H9 (cell line): ENCODE results near the gene XIAP. TPM values are rescaled to one million over a fixed set of nuclear protein-coding genes. Genes with fewer than 3 reads are reported as not detected.

Experiments used
- DNase-seq: peaks from one replicate; pipeline ENCODE4 v3.0.0-alpha.2; 2017
- H2AFZ ChIP-seq: one replicate; pipeline ENCODE4 v1.6.1; 2013; ENCODE audit warnings: mild to moderate bottlenecking, low read length, control low read depth, moderate library complexity
- H2AK5ac ChIP-seq: 2 replicates; pipeline ENCODE4 v1.6.1; 2013; ENCODE audit warnings: low read length, control low read depth, mixed read lengths; ENCODE audit not compliant: insufficient read length
- H2BK120ac ChIP-seq: one replicate; pipeline ENCODE4 v1.6.1; 2013; ENCODE audit warnings: low read depth, mild to moderate bottlenecking, low read length, control low read depth, inconsistent platforms; ENCODE audit not compliant: poor library complexity, severe bottlenecking
- H2BK12ac ChIP-seq: 2 replicates; pipeline ENCODE4 v1.6.1; 2013; ENCODE audit warnings: low read length, control low read depth, mixed read lengths, low read depth; ENCODE audit not compliant: insufficient read length
- H2BK15ac ChIP-seq: 2 replicates; pipeline ENCODE4 v1.6.1; 2013; ENCODE audit warnings: low read depth, low read length, control low read depth
- H2BK20ac ChIP-seq: one replicate; pipeline ENCODE4 v1.6.1; 2013; ENCODE audit warnings: low read depth, mild to moderate bottlenecking, low read length, control low read depth, inconsistent platforms; ENCODE audit not compliant: poor library complexity, severe bottlenecking
- H2BK5ac ChIP-seq: 2 replicates; pipeline ENCODE4 v1.6.1; 2013; ENCODE audit warnings: low read length, control low read depth, mixed read lengths; ENCODE audit not compliant: insufficient read length
- H3K14ac ChIP-seq: 2 replicates; pipeline ENCODE4 v1.6.1; 2013; ENCODE audit warnings: low read length, control low read depth; ENCODE audit not compliant: insufficient read depth
- H3K18ac ChIP-seq: 2 replicates; pipeline ENCODE4 v1.6.1; 2013; ENCODE audit warnings: low read depth, mild to moderate bottlenecking, mixed read lengths, low read length, control low read depth; ENCODE audit not compliant: insufficient read length
- H3K23ac ChIP-seq: 2 replicates; pipeline ENCODE4 v1.6.1; 2013; ENCODE audit warnings: low read length, control low read depth, mixed read lengths, low read depth; ENCODE audit not compliant: insufficient read length
- H3K23me2 ChIP-seq: 2 replicates; pipeline ENCODE4 v1.6.1; 2013; ENCODE audit warnings: low read depth, mild to moderate bottlenecking, mixed read lengths, low read length, control low read depth; ENCODE audit not compliant: insufficient read length, poor library complexity, severe bottlenecking
- H3K27ac ChIP-seq: 2 replicates; pipeline ENCODE4 v1.5.1; 2013; ENCODE audit warnings: low read length, control low read depth, mixed read lengths, low read depth; ENCODE audit not compliant: insufficient read length
- H3K27me3 ChIP-seq: 2 replicates; pipeline ENCODE4 v1.6.1; 2013; ENCODE audit warnings: low read length, control low read depth, inconsistent platforms; ENCODE audit not compliant: insufficient read depth
- H3K4ac ChIP-seq: 2 replicates; pipeline ENCODE4 v1.6.1; 2013; ENCODE audit warnings: low read depth, mild to moderate bottlenecking, control low read depth, inconsistent platforms, low read length, moderate library complexity
- H3K4me1 ChIP-seq: 2 replicates; pipeline ENCODE4 v1.6.1; 2013; ENCODE audit warnings: low read length, control low read depth, inconsistent platforms; ENCODE audit not compliant: insufficient read depth
- H3K4me2 ChIP-seq: 2 replicates; pipeline ENCODE4 v1.6.1; 2013; ENCODE audit warnings: low read length, control low read depth, mixed read lengths; ENCODE audit not compliant: insufficient read length, insufficient read depth
- H3K56ac ChIP-seq: 2 replicates; pipeline ENCODE4 v1.6.1; 2013; ENCODE audit warnings: low read depth, mild to moderate bottlenecking, mixed read lengths, low read length, control low read depth; ENCODE audit not compliant: insufficient read length
- H3K79me1 ChIP-seq: 2 replicates; pipeline ENCODE4 v1.6.1; 2013; ENCODE audit warnings: low read depth, mild to moderate bottlenecking, moderate library complexity, low read length, control low read depth, inconsistent platforms; ENCODE audit not compliant: insufficient read depth, poor library complexity, severe bottlenecking
- H3K79me2 ChIP-seq: 2 replicates; pipeline ENCODE4 v1.6.1; 2013; ENCODE audit warnings: low read length, control low read depth, inconsistent platforms; ENCODE audit not compliant: insufficient read depth
- H3K9ac ChIP-seq: 2 replicates; pipeline ENCODE4 v1.6.1; 2013; ENCODE audit warnings: low read length, control low read depth, mixed read lengths; ENCODE audit not compliant: insufficient read length; ENCODE audit errors: extremely low read depth
- H3K9me3 ChIP-seq: one replicate; pipeline ENCODE4 v1.6.1; 2013; ENCODE audit warnings: low read depth, low read length, inconsistent platforms; ENCODE audit not compliant: control insufficient read depth
- H3T11ph ChIP-seq: one replicate; pipeline ENCODE4 v1.6.1; 2013; ENCODE audit warnings: mild to moderate bottlenecking, low read length, control low read depth, inconsistent platforms
- H4K20me1 ChIP-seq: one replicate; pipeline ENCODE4 v1.6.1; 2013; ENCODE audit not compliant: control insufficient read depth, insufficient read length, insufficient read depth
- H4K5ac ChIP-seq: 2 replicates; pipeline ENCODE4 v1.6.1; 2013; ENCODE audit warnings: low read depth, mild to moderate bottlenecking, mixed read lengths, low read length, control low read depth; ENCODE audit not compliant: insufficient read length
- H4K8ac ChIP-seq: replicated peaks from 2 replicates; pipeline ENCODE4 v1.6.1; 2013; ENCODE audit warnings: low read length, control low read depth, mixed read lengths, low read depth; ENCODE audit not compliant: insufficient read length
- H4K91ac ChIP-seq: 2 replicates; pipeline ENCODE4 v1.6.1; 2013; ENCODE audit warnings: low read depth, mild to moderate bottlenecking, moderate library complexity, mixed read lengths, low read length, control low read depth; ENCODE audit not compliant: insufficient read length
- H3K27ac Mint-ChIP-seq, 3 experiments: 2 replicates in 2 of 3; 3 replicates in 1 of 3; pipeline ENCODE4 v1.8.0; 2020 to 2021; ENCODE audit warnings: mixed read lengths in 3 of 3, mild to moderate bottlenecking in 1 of 3, moderate library complexity in 1 of 3
- H3K27me3 Mint-ChIP-seq: 2 replicates; pipeline ENCODE4 v1.8.0; 2021; ENCODE audit warnings: low read depth, mild to moderate bottlenecking, moderate library complexity, mixed read lengths
- H3K36me3 Mint-ChIP-seq, 3 experiments: 2 replicates in 2 of 3; 3 replicates in 1 of 3; pipeline ENCODE4 v1.8.0; 2020 to 2021; ENCODE audit warnings: low read depth in 3 of 3, mixed read lengths in 3 of 3; ENCODE audit not compliant: insufficient read depth in 1 of 3
- H3K4me1 Mint-ChIP-seq, 2 experiments: 2 replicates each; pipeline ENCODE4 v1.8.0; 2020; ENCODE audit warnings: mixed read lengths in 2 of 2
- H3K4me3 Mint-ChIP-seq, 2 experiments: 2 replicates in 1 of 2; 3 replicates in 1 of 2; pipeline ENCODE4 v1.8.0; 2020 to 2021; ENCODE audit warnings: mild to moderate bottlenecking in 2 of 2, mixed read lengths in 2 of 2, moderate library complexity in 1 of 2
- H3K9me3 Mint-ChIP-seq, 2 experiments: 2 replicates in 1 of 2; 3 replicates in 1 of 2; pipeline ENCODE4 v1.8.0; 2020; ENCODE audit warnings: mild to moderate bottlenecking in 2 of 2, mixed read lengths in 2 of 2, moderate library complexity in 1 of 2
- total RNA-seq: library from RNA; stranded (reverse); gene quantifications from 2 replicates; pipeline ENCODE4 v1.2.1, GENCODE V29; 2021
- TF ChIP-seq, protein P1 (sequence below): fragments of 200-600 bp; sonication (generic); conservative IDR thresholded peaks from 3 replicates; pipeline ENCODE4 v1.8.0; 2021; ENCODE audit warnings: antibody characterized with exemption, mild to moderate bottlenecking

XIAP gene
- total RNA-seq, 1 experiment from 2014 or later = 40.5 TPM

DNA sequence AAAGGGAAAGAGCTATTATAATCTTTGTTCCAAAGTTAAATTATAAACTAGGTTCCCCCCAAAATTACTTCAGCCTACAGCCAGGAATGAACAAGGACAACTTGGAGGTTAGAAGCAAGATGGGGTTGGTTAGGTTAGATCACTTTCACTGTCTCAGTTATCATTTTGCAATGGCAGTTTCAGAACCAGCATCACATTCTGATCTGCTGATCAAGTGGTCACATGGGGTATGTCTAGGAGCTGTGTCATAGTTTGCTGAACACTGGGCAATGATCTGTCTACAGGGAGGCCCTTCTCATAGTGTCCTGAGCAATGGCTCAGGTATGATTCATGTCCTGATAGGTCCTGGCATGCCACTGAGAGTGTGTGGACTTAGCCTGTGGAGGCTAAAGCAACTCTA is 41.6 kb upstream of the XIAP start:
- Histone ChIP-seq H2AK5ac (no peak overlapping the region), H3K4me1 (no peaks in the 10 kb centered on the region), H3K27me3 (no peaks in the 10 kb centered on the region), H4K5ac (no peak overlapping the region), H3K79me1 (no peaks in the 10 kb centered on the region), H3K23ac (no peak overlapping the region), H3K27ac (no peak overlapping the region), H4K91ac (no peak overlapping the region), H3K9me3 (no peaks in the 10 kb centered on the region), H3K14ac (no peak overlapping the region), H4K20me1 (no peaks in the 10 kb centered on the region), H3K4me2 (no peak overlapping the region), H3K4ac (no peak overlapping the region), H2AFZ (no peak overlapping the region), H3K79me2 (no peaks in the 10 kb centered on the region), H3K18ac (no peak overlapping the region), H2BK5ac (no peak overlapping the region), H2BK12ac (no peak overlapping the region), H2BK15ac (no peak overlapping the region), H3K23me2 (no peaks in the 10 kb centered on the region), H4K8ac (no peak overlapping the region), H3K56ac (no peak overlapping the region), H3K9ac (no peak overlapping the region), H2BK120ac (no peak overlapping the region), H2BK20ac (no peak overlapping the region), H3T11ph (no peak overlapping the region)
- Mint-ChIP-seq H3K27me3 (peaks cover 14% of the 10 kb centered on the region), H3K27ac (no peak overlapping the region), H3K4me1 (peaks cover 0 to 4% of the 10 kb centered on the region in 2 experiments; a peak in 1 of 4 replicates), H3K9me3 (peaks cover 9 to 55% of the 10 kb centered on the region in 2 experiments), H3K36me3 (peaks cover 1 to 4% (median 4%) of the 10 kb centered on the region in 3 experiments; a peak in 3 of 7 replicates), H3K4me3 (no peak overlapping the region)
- TF ChIP-seq, protein P1, sequence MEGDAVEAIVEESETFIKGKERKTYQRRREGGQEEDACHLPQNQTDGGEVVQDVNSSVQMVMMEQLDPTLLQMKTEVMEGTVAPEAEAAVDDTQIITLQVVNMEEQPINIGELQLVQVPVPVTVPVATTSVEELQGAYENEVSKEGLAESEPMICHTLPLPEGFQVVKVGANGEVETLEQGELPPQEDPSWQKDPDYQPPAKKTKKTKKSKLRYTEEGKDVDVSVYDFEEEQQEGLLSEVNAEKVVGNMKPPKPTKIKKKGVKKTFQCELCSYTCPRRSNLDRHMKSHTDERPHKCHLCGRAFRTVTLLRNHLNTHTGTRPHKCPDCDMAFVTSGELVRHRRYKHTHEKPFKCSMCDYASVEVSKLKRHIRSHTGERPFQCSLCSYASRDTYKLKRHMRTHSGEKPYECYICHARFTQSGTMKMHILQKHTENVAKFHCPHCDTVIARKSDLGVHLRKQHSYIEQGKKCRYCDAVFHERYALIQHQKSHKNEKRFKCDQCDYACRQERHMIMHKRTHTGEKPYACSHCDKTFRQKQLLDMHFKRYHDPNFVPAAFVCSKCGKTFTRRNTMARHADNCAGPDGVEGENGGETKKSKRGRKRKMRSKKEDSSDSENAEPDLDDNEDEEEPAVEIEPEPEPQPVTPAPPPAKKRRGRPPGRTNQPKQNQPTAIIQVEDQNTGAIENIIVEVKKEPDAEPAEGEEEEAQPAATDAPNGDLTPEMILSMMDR = no peak
- DNase-seq = no peak
